Germinal center (tissue), 1 donor: ENCODE data around the gene PJA2.
"Not testable (repeated sequence)": the region's sequence is repeated elsewhere in the genome, so short reads cannot be mapped to it uniquely, and the experiment has no call there.

Source experiments
- DNase-seq: peaks from one replicate; pipeline ENCODE4 v3.0.0; 2012; ENCODE audit warnings: mixed read lengths, low spot score

The PJA2 gene

GRCh38 chr5:109409844-109410388 lies at the start of gene PJA2:
Gene PJA2 (minus strand): TSS chr5:109409974. CDS start chr5:109383433, 26,541 bp downstream.
- DNase-seq: peak; percentile 97

- DNase-seq: no peak
Observed at GRCh38 chr5:109455598-109456096, 45.9 kb upstream of the PJA2 start.

DNA sequence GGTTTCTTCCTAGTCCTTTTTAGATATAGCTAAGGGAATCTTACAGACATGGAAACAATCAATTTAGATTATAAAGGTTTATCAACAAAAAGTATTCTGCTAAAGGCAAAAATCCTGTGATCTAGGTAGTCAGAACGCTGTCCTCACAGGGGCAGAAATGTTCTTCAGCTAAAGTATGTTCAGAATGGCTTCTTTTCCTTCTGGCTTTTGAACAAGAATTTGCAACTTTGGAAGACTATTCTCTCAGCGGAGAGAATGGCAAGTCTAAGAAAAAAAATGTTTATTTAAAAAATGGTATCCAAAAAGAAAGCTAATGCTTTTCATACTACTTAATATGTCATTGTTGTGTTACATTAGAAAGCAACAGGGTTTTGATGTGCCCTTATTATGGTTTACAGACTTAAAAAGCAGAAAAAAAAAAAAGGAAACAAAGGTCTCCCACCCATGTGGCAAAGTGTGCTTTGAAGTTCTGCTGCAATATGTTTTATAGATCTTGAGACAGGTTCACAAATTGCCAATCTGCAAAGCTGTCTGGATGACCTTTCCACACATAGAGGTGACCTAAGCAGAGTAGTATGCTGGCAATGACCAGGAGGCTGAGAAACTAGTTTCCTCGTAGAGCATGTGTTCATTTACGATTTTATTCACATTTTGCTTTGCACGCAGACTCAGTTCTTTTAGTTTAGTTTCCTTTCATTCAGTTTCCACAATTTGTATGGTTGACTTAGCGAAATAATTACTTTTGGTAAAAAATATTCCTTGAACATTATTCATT lies 45.1 kb upstream of the PJA2 start:
- DNase-seq: no peak

DNA sequence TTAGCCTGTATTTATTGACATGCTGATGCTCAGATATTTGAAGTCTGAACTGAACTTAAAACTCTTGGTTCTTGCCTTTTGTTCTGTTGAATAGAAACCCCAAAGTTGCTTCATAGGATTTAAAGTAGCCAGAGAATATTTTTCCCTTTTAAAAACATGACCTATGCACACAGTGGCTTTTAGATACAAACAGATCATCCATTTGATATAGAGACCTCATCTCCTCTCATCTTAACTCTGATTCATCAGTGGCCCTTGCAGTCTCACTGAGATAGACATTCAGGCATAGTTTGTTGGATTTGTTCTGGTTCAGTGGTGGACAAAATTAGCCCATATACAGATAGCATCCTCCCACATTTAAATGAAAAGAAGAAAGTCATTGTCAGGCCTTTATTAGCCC lies 43.5 kb upstream of the PJA2 start:
- no peak for DNase-seq

- no peak for DNase-seq
Observed at GRCh38 chr5:109452661-109453060, 42.9 kb upstream of the PJA2 start.

GRCh38 chr5:109451146-109451545 lies 41.4 kb upstream of the PJA2 start:
- DNase-seq: no peak

DNA sequence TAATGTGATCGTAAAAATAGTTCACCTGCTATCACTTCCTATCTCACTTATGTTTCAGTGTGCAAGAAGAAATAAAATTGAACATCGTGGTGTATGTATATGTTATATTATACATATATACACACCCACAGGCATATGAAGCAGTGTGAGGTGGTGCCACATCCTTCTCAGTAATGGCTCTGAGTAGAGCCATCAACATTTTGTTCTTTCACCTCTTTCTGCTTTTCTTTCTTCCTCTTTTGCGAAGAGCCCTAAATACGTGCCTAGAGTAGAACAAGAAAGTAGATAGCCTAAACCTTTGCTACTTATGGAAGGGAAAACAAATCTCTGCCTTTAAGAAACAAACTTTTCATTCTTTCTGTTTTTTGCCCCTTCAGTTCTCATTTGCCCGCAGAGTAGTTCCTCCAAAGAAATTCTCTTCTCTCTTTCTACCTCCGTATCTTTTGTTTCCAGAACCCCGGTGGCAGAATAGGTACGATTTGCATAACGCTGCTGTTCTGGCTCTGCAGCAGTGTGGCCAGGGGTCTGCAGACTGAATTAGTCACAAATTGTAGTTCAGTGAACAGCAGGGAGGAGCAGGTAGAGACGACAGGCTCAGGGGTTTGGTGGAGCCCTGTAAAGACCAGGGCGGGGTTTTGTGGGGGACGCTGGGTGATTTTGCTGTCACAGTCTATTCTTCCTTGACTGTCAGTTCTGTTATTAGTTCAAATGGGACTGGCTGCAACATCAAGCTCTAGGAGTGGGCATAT lies 40.5 kb upstream of the PJA2 start:
- DNase-seq: no peak

- no peak for DNase-seq
Observed at GRCh38 chr5:109448838-109449237, 39.1 kb upstream of the PJA2 start.

- no peak for DNase-seq
Observed at GRCh38 chr5:109439590-109439989, 29.8 kb upstream of the PJA2 start.

GRCh38 chr5:109426075-109426474 lies 16.3 kb upstream of the PJA2 start:
- no peak for DNase-seq

GRCh38 chr5:109425521-109425920 lies 15.7 kb upstream of the PJA2 start:
- not testable (repeated sequence) for DNase-seq

GRCh38 chr5:109421956-109422355 lies 12.2 kb upstream of the PJA2 start:
- no peak for DNase-seq

DNA sequence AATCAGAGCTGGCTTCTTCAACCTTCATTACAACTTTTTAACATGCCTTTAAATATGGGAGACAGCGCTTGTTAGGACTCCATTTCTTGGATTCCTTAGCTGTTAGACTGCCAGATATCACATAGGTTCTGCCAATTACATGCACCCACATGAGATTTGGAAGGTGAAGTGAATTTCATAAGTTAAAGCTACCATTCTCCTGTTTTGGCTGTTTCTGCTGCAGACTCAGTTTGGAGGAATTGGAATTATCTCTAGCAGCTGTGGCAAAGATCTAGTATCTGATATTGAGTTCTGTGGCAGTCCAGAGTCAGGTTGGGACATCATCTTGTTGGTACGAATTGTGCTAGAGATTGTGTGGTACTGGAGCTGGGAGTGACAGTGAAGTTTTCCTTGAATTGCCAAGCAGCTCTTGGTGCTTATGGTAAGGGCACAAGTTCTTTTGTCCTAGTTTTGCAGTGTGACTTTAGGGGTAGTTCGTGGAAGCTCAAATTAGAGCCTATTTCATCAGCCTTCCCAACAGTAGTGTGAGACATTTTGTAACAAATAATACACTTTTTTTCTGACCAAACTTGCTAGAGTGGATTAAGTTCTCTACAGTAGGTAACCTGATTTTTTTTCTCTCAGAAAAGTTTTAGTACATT lies 9.1 kb upstream of the PJA2 start:
- DNase-seq: no peak

- DNase-seq: no peak
Observed at GRCh38 chr5:109416882-109417281, 7.1 kb upstream of the PJA2 start.

DNA sequence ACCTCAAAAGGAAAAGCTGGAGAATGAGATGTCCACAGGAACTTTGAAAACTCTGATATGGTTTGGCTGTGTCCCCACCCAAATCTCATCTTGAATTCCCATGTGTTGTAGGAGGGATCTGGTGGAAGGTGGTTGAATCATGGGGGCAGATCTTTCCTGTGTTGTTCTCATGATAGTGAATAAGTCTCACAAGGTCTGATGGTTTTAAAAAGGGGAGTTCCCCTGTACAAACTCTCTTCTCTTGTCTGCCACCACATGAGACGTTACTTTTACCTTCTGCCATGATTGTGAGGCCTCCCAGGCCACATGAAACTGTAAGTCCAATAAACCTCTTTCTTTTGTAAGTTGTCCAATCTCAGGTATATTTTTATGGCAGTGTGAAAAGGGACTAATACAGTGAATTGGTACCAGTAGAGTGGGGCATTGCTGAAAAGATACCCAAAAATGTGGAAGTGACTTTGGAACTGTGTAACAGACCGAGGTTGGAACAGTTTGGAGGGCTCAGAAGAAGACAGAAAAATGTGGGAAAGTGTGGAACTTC lies 4.2 kb upstream of the PJA2 start:
- not testable (repeated sequence) for DNase-seq

DNA sequence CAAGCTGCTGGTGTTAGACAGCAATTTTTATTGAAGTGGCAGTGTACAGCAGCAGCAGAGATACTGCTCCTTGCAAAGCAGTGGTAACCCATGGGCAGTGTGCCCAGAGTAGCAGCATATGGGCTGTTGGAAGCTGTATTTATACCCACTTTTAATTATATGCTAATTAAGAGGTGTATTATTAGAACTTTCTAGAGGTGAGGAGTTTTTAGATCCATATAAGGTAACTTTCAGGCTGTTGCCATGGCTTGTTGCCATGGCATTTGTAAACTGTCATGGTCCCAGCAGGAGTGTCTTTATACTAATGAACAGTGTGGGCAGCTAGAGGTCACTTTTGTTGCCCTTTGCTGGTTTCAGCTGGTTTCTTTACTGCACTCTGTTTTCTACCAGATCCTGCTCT lies 3.7 kb upstream of the PJA2 start:
- DNase-seq: no peak

- DNase-seq: no peak
Observed at GRCh38 chr5:109412981-109413402, 3.2 kb upstream of the PJA2 start.

DNA sequence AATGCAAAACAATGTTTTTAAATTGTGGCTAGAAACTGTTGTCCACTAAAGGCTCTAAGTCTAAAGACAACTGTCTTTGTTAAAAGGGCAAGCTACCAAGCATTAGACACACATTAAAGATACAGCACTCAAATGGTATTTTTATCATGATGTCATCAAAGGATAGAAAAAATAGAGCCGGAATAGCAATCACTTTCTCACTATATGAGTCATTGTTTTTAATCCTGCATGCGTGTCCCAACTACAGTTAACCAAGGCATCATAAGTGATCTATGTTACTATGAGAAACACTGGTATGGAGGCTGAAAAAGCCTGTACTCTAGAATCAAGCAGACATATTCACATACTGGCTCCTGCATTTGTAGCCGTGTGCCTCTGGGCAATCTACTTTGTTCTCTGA lies 1.9 kb upstream of the PJA2 start:
- no peak for DNase-seq

DNA sequence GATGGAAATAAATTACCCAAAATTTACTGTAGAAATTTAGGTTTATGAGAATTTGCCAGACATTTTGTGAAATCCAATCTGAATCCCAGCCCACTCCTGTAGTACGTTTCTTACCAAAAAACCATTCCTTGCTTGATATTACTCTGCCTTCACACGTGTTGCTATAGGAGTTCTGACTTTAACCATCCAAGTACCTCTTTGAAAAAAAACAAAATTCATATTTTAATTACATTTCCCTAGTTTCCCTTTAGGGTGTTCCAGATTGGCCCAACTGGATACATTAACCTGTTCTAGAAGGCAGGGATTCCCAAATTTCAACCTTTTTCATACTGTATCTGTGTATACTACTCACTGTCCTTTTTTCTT lies 1.4 kb upstream of the PJA2 start:
- no peak for DNase-seq

- DNase-seq: peak; percentile 14
Observed at GRCh38 chr5:109410389-109411148, 795 bp upstream of the PJA2 start.
